Heart left ventricle (tissue), 16 donors: Measurements from ENCODE around the gene AMIGO2. TPM values are rescaled to one million over a fixed set of nuclear protein-coding genes. Genes with fewer than 3 reads are reported as not detected.
"Not testable (repeated sequence)": the region's sequence is repeated elsewhere in the genome, so short reads cannot be mapped to it uniquely, and the experiment has no call there.

Source experiments
- ATAC-seq, 4 donors: fragments of 200-7000 bp; cut with Tn5 transposase; one replicate each; pipeline ENCODE4 v1.9.1; 2020 to 2022; ENCODE audit warnings: moderate library complexity in 4 of 4, mild to moderate bottlenecking in 3 of 4, moderate number of reproducible peaks in 1 of 4
- DNase-seq, 5 donors: peaks; one replicate each; pipeline ENCODE4 v3.0.0-alpha.2; 2020
- H3K27ac ChIP-seq, 12 donors: fragments of 200-600 bp; sonication (generic) in 4 of 12; one replicate each; pipeline versions ENCODE4 v1.5.0 to v1.8.0; 2016 to 2022; ENCODE audit warnings: mild to moderate bottlenecking in 2 of 12
- H3K27me3 ChIP-seq, 9 donors: fragments of 200-600 bp; sonication (generic) in 2 of 9; one replicate each; pipeline versions ENCODE4 v1.5.1 to v1.8.0; 2016 to 2022; ENCODE audit warnings: mild to moderate bottlenecking in 3 of 9
- H3K36me3 ChIP-seq, 9 donors: fragments of 200-600 bp; sonication (generic) in 2 of 9; one replicate each; pipeline versions ENCODE4 v1.5.0 to v1.8.0; 2018 to 2022; ENCODE audit warnings: mild to moderate bottlenecking in 2 of 9
- H3K4me1 ChIP-seq, 12 donors: fragments of 200-600 bp; sonication (generic) in 4 of 12; one replicate each; pipeline versions ENCODE4 v1.5.0 to v1.8.0; 2016 to 2022; ENCODE audit warnings: mild to moderate bottlenecking in 3 of 12
- H3K4me3 ChIP-seq, 12 donors: fragments of 200-600 bp; sonication (generic) in 4 of 12; one replicate each; pipeline versions ENCODE4 v1.5.0 to v1.8.0; 2017 to 2022; ENCODE audit warnings: mild to moderate bottlenecking in 9 of 12, moderate library complexity in 4 of 12
- H3K9me3 ChIP-seq, 12 donors: fragments of 200-600 bp; sonication (generic) in 4 of 12; one replicate each; pipeline versions ENCODE4 v1.5.0 to v1.8.0; 2016 to 2022; ENCODE audit warnings: mild to moderate bottlenecking in 1 of 12
- POLR2A ChIP-seq, 2 donors: fragments of 450-650 bp; IDR thresholded peaks; one replicate each; pipeline ENCODE4 v1.6.1; 2017; ENCODE audit warnings: antibody characterized with exemption in 2 of 2, mild to moderate bottlenecking in 2 of 2, moderate library complexity in 2 of 2
- WGBS, 4 donors: extraction: QIAGEN DNeasy Blood & Tissue Kit in 2 of 4; methylation state at CpG; one replicate each; pipeline versions ENCODE4 v1.1.5 to v1.1.7; 2013 to 2018; 5-methylcytosine and 5-hydroxymethylcytosine counted together
- intact Hi-C, 10 donors: fragments of 100-400 bp; cut with DNase I; formaldehyde crosslinking; loops; one replicate each; pipeline versions ENCODE4 v1.11.1 to v1.14.2; 2022
- polyA plus RNA-seq, 2 donors: library from polyadenylated mRNA; stranded (reverse); fragments of 200-250 nt; gene quantifications; one replicate each; pipeline ENCODE4 v1.2.3, GENCODE V29; 2013
- total RNA-seq, 9 donors: library from RNA; depleted of rRNA in 2 of 9; stranded (reverse); fragments of >200 nt in 2 of 9; fragmentation: NEBNext Ultra II Directional in 3 of 9; extraction: Animal tissue kit (Norgen Biotek cat#: 25700) in 3 of 9; gene quantifications; one replicate each; pipeline versions ENCODE4 v1.1.0 to v1.2.4, GENCODE V29; 2016 to 2023
- TF ChIP-seq, protein P1 (sequence below), 12 donors: fragments of 200-600 bp; sonication (generic) in 4 of 12; IDR thresholded peaks; one replicate each; pipeline versions ENCODE4 v1.5.0 to v1.8.0; 2018 to 2022; ENCODE audit warnings: antibody characterized with exemption in 12 of 12, mild to moderate bottlenecking in 5 of 12
- donor health status: ischemic (EF 13 %, LVEDD 7.1; RV severe dilation, severe dysfunction).
- donor health status: healthy with polysubstance abuse.
- donor health status: DM: no; HTN: yes; CAD: no.
- donor health status: DM: no; HTN: no; CAD: no.
- donor health status: ischemic (EF 25% LVEDD 6.9; RV normal size, moderate dysfunction).
- donor health status: ischemic (EF 25% LVEDD 5.7; RV mildly dilated, moderate dysfunction).
- donor health status: healthy.
- donor health status: DM: yes; HTN: yes; CAD: no.
- donor health status: ischemic (EF 35%, LVEDD 5.7; RV mildly dilated, moderate dysfunction).
- donor health status: nonischemic (EF 11% LVEDD 7.7; RV severe dilation, severe dysfunction).
- donor health status: DM: yes; HTN: yes; CAD: no.
- donor health status: PGD.
- donor health status: ischemic (EF 29% LVEDD 5.4; RV normal size, mild dysfunction).
- donor health status: nonischemic (EF 23%, LVEDD 6.1; RV moderate dilation, normal function).

AMIGO2 gene
- total and polyA plus RNA-seq, 11 donors = 0.77 to 3.0 (median 1.5) TPM

DNA sequence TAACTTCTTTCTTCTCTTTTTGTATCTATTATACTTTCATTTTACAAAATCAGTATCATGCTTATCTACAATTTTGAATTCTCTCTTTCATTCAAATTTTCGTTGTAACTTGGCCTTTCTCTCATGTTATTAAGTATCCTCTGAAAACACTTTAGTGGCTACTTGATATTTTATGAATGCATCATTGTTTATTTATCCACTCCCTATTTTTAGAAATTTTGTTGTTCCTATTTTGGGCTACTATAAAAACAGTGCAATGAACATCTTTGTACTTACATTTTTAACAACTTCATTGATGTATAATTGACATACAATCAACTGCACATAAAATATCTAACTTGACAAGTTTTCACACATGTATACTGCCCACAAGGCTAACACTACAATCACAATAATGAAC lies 44.0 kb upstream of the AMIGO2 start:
- 37 to 62% (median 45%) methylated on average over 1 of the region's 1 CpG for WGBS, 4 donors
- Histone ChIP-seq H3K36me3 (no peaks in the 10 kb centered on the region), H3K4me1 (no peaks in the 10 kb centered on the region), H3K4me3 (no peak overlapping the region), H3K27me3 (no peaks in the 10 kb centered on the region), H3K9me3 (no peaks in the 10 kb centered on the region), H3K27ac (no peak overlapping the region)
- ATAC-seq (no peak), DNase-seq (no peak)
- intact Hi-C loops = no loop called here
- TF ChIP-seq, protein P1, sequence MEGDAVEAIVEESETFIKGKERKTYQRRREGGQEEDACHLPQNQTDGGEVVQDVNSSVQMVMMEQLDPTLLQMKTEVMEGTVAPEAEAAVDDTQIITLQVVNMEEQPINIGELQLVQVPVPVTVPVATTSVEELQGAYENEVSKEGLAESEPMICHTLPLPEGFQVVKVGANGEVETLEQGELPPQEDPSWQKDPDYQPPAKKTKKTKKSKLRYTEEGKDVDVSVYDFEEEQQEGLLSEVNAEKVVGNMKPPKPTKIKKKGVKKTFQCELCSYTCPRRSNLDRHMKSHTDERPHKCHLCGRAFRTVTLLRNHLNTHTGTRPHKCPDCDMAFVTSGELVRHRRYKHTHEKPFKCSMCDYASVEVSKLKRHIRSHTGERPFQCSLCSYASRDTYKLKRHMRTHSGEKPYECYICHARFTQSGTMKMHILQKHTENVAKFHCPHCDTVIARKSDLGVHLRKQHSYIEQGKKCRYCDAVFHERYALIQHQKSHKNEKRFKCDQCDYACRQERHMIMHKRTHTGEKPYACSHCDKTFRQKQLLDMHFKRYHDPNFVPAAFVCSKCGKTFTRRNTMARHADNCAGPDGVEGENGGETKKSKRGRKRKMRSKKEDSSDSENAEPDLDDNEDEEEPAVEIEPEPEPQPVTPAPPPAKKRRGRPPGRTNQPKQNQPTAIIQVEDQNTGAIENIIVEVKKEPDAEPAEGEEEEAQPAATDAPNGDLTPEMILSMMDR (IDR thresholded peaks at IDR 0.05) = no peak
- TF ChIP-seq POLR2A (IDR thresholded peaks at IDR 0.05) = no peak

DNA sequence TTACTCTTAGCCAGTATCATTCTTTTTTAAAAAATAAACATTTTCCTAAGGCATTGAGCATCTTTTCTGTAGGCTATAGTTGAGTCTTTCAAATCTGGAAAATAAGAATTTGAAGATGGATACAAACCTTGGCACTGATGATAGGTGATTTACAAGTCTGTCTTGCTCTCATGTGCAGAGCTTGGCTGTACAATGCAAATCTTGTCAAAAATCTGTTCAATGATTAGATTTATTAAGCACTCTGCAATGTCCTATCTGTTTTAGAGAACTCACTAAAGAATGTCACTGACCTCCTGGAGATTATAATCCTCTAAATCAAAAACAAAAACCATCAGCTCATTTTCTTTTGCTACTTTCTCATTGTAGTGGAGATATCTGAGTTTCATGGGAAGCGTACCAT lies 42.8 kb upstream of the AMIGO2 start:
- Histone ChIP-seq H3K4me1 (no peaks in the 10 kb centered on the region), H3K27me3 (no peaks in the 10 kb centered on the region), H3K4me3 (no peak overlapping the region), H3K27ac (no peak overlapping the region), H3K9me3 (no peaks in the 10 kb centered on the region), H3K36me3 (no peaks in the 10 kb centered on the region)
- no peak for TF ChIP-seq POLR2A (IDR thresholded peaks at IDR 0.05)
- TF ChIP-seq, protein P1 (IDR thresholded peaks at IDR 0.05) = no peak
- intact Hi-C loops = no loop called here
- 97 to 100% (median 98%) methylated on average over 1 of the region's 1 CpG for WGBS, 4 donors
- ATAC-seq = no peak
- no peak for DNase-seq

DNA sequence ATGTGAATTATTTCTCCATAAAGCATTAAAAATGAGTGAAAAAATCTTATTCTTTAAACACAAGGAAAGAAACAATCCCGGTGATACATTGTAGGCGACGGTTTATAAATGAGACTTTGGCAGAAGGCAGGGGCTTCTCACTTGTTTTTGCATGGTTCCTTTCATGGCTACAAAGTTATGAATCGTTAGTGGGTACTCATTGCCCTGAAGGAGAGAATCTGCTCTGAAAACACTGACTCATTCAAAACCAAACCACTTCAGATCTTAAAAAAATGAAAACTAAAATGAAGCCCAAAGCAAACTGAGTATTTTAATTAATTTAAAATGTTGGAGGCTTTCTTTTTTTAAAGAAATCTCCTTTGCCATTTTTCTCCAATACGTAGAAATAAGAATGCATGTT lies 41.4 kb upstream of the AMIGO2 start:
- no peak overlapping the region for H3K4me3 ChIP-seq
- intact Hi-C loops = no loop called here
- ATAC-seq (no peak), DNase-seq (no peak)
- no peaks in the 10 kb centered on the region for H3K9me3 ChIP-seq
- no peaks in the 10 kb centered on the region for H3K27me3 ChIP-seq
- no peaks in the 10 kb centered on the region for H3K36me3 ChIP-seq
- no peaks in the 10 kb centered on the region for H3K4me1 ChIP-seq
- no peak for TF ChIP-seq POLR2A (IDR thresholded peaks at IDR 0.05)
- TF ChIP-seq, protein P1 (IDR thresholded peaks at IDR 0.05) = no peak
- H3K27ac ChIP-seq = no peak overlapping the region
- 91 to 98% (median 91%) methylated on average over 5 of the region's 5 CpGs for WGBS, 4 donors

DNA sequence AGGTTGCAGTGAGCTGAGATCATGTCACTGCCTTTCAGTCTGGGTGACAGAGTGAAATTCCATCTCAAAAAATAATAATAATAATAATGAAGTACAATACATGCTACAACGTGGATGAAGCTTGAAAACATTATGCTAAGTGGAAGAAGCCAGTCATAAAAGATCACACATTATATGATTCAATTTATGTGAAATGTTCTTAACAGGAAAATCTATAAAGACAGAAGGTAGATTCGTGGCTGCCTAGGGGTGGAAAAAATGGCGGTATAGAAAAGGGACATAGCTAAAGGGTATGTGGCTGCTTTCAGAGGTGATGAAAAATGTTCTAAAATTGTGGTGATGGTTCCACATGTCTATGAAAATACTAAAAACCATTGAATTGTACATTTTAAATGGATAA lies 41.0 kb upstream of the AMIGO2 start:
- TF ChIP-seq POLR2A (IDR thresholded peaks at IDR 0.05) = no peak
- TF ChIP-seq, protein P1 (IDR thresholded peaks at IDR 0.05) = no peak
- no peak overlapping the region for H3K4me3 ChIP-seq
- H3K4me1 ChIP-seq = no peaks in the 10 kb centered on the region
- WGBS, 4 donors = 92 to 95% (median 93%) methylated on average over 3 of the region's 3 CpGs
- no peaks in the 10 kb centered on the region for H3K27me3 ChIP-seq
- no peaks in the 10 kb centered on the region for H3K36me3 ChIP-seq
- H3K9me3 ChIP-seq = no peaks in the 10 kb centered on the region
- DNase-seq (no peak), ATAC-seq (no peak)
- H3K27ac ChIP-seq = no peak overlapping the region
- intact Hi-C loops = no loop called here

DNA sequence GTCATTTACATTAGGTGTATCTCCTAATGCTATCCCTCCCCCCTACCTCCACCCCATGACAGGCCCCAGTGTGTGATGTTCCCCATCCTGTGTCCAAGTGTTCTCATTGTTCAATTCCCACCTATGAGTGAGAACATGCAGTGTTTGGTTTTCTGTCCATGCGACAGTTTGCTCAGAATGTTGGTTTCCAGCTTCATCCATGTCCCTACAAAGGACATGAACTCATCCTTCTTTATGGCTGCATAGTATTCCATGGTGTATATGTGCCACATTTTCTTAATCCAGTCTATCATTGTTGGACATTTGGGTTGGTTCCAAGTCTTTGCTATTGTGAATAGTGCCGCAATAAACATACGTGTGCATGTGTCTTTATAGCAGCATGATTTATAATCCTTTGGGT lies 37.5 kb upstream of the AMIGO2 start:
- intact Hi-C loops, H3K4me1 ChIP-seq, H3K27ac ChIP-seq, H3K9me3 ChIP-seq, ATAC-seq, H3K4me3 ChIP-seq, H3K36me3 ChIP-seq, DNase-seq, H3K27me3 ChIP-seq: not testable (repeated sequence)
- 70 to 96% (median 86%) methylated on average over 1 to 3 of the region's 3 CpGs for WGBS, 4 donors
